ENCODE measurements around the gene MYO18A. TPM values are rescaled to one million over a fixed set of nuclear protein-coding genes. Genes with fewer than 3 reads are reported as not detected.

Gene MYO18A
- total RNA-seq, 1 donor from 2014 or later: 26.7 TPM

GRCh38 chr17:29168079-29168758, 12.0 kb downstream of the MYO18A start:
- DNase-seq (ENCODE audit: low read depth in 2 of 2): peak in 1 of 2 donors; percentile 38

DNA sequence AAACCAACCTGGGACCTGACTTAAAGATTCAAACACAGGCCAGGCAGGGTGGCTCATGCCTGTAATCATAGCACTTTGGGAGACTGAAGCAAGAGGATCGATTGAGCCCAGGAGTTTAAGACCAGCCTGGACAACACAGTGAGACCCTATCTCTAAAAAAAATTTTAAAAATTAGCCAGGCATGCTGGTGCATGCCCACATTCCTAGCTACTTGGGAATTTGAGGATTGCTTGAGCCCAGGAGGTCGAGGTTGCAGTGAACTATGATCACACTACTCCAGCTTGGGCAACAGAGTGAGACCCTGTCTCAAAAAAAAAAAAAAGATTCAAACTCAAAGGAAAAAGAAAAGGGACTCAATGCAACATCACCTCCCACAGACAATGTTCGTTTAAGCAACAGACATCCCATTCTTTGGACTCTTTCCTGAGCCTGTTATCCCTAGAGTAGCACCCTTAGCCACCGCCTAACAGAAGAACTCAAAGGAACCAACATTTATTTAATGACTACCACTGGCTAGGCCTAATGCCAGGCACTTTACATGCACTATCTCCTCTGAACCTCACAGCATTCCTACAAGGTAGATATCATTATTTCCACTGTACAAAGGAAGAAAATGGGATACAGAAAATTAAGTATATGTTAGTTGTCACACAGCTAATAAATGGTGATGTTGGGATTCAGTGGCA, 12.7 kb downstream of the MYO18A start:
- no peak for DNase-seq (ENCODE audit: low read depth in 2 of 2)

GRCh38 chr17:29166507-29166887, 13.7 kb downstream of the MYO18A start:
- DNase-seq (ENCODE audit: low read depth in 2 of 2): no peak

DNA sequence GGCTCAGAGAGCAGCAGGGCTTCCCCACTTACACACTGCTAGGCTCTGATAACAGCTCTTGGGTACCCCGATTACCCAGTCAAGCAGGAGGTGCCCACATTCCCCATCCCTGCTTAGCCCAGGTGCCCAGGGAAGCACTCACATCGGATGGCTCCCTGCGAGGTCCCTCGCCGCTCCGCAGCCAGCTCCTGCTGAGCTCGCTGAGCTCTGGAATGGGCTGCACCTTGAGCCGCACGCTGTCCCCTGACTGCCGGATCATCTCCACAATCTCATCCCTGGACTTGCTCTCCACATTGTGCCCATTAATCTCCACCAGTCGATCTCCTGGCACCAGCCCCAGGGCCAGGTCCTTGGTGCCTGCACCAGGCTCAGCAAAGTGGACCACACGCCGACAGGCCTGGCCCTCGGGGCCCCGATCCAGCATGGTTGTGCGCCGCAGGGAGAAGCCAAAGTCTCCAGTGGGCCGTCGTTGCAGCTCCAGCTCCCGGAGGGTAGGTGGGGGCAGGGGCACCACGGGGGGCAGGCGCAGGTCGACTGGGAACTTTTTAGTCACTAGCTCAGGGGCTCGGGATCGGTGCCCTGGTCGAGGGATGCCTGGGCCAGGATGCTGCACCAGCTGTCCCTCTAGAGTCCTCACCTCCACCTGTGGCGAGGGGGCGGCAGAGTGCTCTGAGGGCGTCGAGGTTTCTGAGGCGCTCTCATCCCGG, 14.2 kb downstream of the MYO18A start:
- no peak for DNase-seq (ENCODE audit: low read depth in 2 of 2)

DNA sequence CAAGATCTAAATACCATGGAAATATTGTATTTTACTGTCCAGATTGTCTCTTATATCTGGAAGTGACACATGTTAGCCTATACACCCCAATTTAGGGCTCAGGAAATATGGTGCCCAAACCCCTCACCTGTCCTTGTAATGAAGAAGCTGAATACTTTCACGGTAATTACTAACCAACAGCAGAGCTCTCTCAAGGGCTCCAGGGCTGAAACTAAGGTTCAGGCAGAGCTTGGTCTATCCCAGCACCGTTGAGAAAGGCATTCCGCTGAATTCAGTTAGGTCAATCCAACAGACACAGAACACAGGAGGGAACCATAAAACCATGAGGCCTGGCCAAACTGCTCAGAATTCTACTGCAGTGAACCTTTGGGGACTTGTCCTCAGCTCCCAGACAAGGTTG, 14.9 kb downstream of the MYO18A start:
- no peak for DNase-seq (ENCODE audit: low read depth in 2 of 2)

DNA sequence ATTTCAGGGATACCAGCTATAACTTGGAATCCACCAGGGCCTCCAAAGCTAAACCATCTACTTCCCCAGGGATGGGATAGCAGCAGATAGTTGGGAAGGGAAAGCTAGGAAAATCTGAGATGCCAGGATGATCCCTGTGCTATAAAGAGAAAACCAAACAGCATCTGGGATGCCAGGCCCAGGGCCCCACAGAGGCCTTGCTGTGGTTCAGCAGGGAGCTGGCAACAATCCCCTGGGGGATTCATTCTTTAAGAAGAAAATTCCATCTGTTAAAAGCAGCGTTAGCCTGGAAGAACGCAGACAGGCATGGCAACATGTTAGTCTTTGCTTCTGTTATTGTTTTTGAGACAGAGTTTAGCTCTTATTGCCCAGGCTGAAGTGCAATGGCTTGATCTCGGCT, 16.6 kb downstream of the MYO18A start:
- DNase-seq (ENCODE audit: low read depth in 2 of 2): no peak

- DNase-seq (ENCODE audit: low read depth in 2 of 2): no peak
Measured at GRCh38 chr17:29162909-29163341, 17.3 kb downstream of the MYO18A start.

GRCh38 chr17:29162082-29162908, 17.9 kb downstream of the MYO18A start:
- DNase-seq (ENCODE audit: low read depth in 2 of 2): no peak

GRCh38 chr17:29160253-29160652, 19.9 kb downstream of the MYO18A start:
- no peak for DNase-seq (ENCODE audit: low read depth in 2 of 2)

DNA sequence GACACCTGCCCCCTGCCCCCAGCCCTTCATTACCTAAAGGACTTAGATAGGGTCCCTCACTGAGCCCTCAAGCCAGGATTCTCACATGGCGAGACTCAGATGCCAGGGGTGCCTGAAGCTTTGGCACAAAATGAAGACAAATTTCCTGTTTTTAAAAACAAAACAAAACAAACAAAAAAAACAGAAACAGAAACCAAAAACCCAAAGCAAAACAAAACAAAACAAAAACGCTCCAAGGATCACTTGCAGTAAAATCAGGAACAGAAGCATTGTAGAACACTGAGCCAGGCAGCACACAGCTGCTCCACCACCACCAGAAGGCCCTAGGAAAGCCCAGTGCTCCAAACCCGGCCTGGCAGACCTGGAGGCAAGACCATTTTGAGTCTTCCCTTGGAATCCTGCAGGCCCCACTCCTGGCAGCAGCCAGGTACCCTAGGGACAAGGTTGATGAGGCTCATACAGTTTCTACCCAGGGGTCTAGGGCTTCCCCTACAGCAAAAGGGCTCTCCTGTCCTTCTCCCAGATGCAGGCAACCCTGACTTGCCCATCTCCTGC, 20.8 kb downstream of the MYO18A start:
- DNase-seq (ENCODE audit: low read depth in 2 of 2): no peak

DNA sequence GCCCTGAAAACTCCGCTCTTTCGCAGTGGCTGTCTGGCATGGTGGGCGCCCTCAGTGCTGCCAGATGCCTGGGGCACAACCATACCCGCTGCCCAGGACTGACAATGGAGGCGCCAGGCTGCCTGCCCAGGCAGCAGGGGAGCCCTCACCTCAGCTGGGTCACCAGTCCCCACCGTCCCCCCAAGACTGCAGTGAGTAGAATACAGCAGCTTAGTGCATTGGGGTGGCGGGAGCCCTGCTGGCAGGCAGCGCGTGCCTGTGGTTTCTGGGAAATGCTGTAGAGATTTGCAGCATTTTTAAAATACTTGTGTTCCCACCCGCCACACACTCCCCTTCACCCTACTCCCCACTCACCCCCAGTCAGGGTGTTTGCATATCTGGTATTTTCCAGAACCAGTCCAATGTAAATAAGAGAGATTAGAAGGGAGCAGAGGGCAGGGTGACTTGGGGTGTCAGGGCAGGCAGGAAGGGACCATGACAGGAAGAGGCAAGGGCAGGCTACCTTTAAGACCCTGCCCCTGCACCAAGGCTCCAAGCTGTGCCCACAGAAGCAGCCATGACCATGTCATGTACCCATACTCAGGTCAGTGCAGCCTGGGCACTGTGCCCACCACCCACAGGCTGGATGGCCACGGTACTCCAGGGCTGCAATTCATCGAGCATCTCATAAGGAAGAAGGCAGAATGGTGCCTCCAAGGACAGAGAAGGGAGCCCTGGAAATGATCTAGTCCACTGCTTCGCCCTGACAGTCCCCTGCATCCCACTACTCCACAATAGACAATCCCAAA, 21.5 kb downstream of the MYO18A start:
- no peak for DNase-seq (ENCODE audit: low read depth in 2 of 2)

- no peak for DNase-seq (ENCODE audit: low read depth in 2 of 2)
Measured at GRCh38 chr17:29158096-29158487, 22.1 kb downstream of the MYO18A start.

GRCh38 chr17:29157310-29157709, 22.9 kb downstream of the MYO18A start:
- no peak for DNase-seq (ENCODE audit: low read depth in 2 of 2)

DNA sequence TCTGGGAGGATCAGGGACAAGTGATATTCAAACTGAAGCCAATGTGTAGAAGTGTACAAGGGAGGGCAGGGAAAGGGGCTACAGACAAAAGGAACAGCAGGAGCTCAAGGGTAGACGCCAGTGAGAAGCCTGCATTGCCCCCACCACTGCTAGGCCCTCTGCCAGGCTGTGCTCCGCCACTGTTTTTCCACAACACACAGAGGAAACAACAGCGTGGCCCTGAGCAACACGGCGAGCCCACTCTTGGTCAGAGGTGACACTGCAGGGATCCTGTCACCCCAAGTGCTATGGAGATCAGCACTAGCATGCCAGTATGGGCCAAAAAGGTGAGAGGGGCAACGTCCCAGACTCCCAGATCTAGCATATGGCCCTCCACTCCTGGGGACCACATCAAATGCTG, 23.4 kb downstream of the MYO18A start:
- DNase-seq (ENCODE audit: low read depth in 2 of 2): peak; percentile 86 to 88

GRCh38 chr17:29155966-29156338, 24.2 kb downstream of the MYO18A start:
- peak in 1 of 2 donors; percentile 74 for DNase-seq (ENCODE audit: low read depth in 2 of 2)

DNA sequence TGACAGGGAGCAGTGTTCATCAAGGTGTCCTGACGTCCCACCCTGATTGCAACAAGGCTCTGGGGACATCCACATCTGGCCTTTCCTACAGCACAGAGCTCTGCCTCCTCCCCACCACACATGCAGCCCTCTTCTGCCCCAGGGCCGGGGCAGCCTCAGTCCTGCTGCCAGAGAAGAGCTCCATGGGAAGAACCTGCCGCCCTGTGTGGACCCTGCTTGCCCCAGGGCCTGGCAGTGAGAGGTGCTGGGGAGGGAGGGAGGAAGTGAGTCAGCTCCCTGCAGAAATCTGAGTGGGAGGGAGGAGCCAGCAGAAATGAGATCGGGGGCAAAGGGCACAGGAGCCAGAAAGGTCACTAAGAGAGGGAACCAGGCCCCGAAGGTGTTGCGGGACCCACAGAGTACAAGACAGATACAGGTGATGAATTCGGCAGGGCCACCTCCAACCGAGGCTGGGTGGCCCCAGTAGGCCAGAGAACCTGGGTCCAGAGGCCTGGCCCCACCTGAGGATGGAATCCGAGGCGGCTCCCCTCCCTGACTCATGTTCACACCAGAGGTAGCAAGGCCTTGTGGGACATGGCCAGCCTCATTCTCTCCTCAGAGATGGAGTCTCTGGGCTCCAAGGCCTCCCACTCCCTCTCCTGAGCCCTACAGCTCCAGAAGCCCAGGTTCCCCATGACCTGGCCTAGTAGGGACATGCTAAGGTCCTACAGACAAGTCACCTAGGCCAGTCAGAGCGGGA, 24.8 kb downstream of the MYO18A start:
- DNase-seq (ENCODE audit: low read depth in 2 of 2): peak in 1 of 2 donors; percentile 71

- DNase-seq (ENCODE audit: low read depth in 2 of 2): no peak
Measured at GRCh38 chr17:29154516-29155226, 25.5 kb downstream of the MYO18A start.

GRCh38 chr17:29151567-29151966, 28.6 kb downstream of the MYO18A start:
- DNase-seq (ENCODE audit: low read depth in 2 of 2): no peak

DNA sequence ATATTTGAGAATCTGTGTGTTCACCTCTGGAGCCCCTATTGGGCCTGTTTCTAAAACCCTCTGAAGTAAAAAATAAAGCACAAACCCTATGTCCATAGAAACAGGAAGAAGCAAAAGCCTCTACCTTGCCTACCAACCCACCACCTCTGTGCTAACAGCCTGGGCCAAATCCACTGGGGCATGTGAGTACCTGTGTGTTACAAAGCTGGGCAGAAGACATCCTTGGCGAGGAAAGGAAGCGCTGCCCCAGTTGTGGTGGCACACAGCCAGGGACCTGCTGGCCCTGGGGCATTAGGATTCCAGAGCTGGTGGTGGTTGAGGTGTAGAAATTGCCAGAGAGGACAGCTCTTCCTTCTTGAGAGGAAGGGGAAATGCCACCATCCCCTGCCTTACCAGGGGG, 30.0 kb downstream of the MYO18A start:
- no peak for DNase-seq (ENCODE audit: low read depth in 2 of 2)

Data from dermis microvascular lymphatic vessel endothelial cell (primary cell).